Endothelial cell of umbilical vein (primary cell): Measurements from ENCODE around the gene PTRHD1. TPM values are rescaled to one million over a fixed set of nuclear protein-coding genes. Genes with fewer than 3 reads are reported as not detected.

ENCODE experiments used
- BruUV-seq: library from RNA; stranded (reverse); fragments of 400-500 nt; replicated peaks from 2 replicates; lab custom pipeline; 2021; lab: Mats Ljungman, UMichigan
- CTCF ChIA-PET: fragments of 300-600, 350-600 bp; sonication (Branson Sonifier 250); formaldehyde crosslinking; loops from one replicate; lab custom pipeline; 2021; ENCODE audit warnings: antibody characterized with exemption, inconsistent platforms; lab: Charles Lee
- POLR2A ChIA-PET: fragments of 300-600, 350-600 bp; sonication (Branson Sonifier 250); formaldehyde crosslinking; loops from one replicate; lab custom pipeline; 2021; ENCODE audit warnings: antibody characterized with exemption, inconsistent platforms; lab: Charles Lee
- DNase-seq: peaks from one replicate; pipeline ENCODE4 v3.0.0-alpha.2; 2011; ENCODE audit warnings: low read depth, low spot score
- FAIRE-seq: peaks from 2 replicates; lab custom pipeline; 2011; peaks lifted over from hg19 to GRCh38; lab: Jason Lieb, UNC
- H2AFZ ChIP-seq: 2 replicates; pipeline ENCODE4 v1.6.0; 2012; ENCODE audit warnings: low read depth, low read length, control low read depth, inconsistent platforms
- H3K27ac ChIP-seq: 2 replicates; pipeline ENCODE4 v1.5.1; 2011; ENCODE audit warnings: low read depth, mild to moderate bottlenecking, control low read depth, low read length, moderate library complexity; ENCODE audit not compliant: insufficient read depth
- H3K27me3 ChIP-seq, 2 experiments: 2 replicates each; pipeline versions ENCODE4 v1.6.0 to v1.6.1; 2011; ENCODE audit warnings: low read length in 2 of 2, mixed read lengths in 1 of 2; ENCODE audit not compliant: control insufficient read depth in 2 of 2, insufficient read depth in 2 of 2
- H3K36me3 ChIP-seq, 2 experiments: 2 replicates in 1 of 2; 3 replicates in 1 of 2; pipeline ENCODE4 v1.5.1; 2011; ENCODE audit warnings: low read length in 2 of 2, mild to moderate bottlenecking in 1 of 2, moderate library complexity in 1 of 2; ENCODE audit not compliant: control insufficient read depth in 2 of 2, insufficient read depth in 2 of 2; ENCODE audit errors: extremely low read depth in 1 of 2
- H3K4me1 ChIP-seq: 3 replicates; pipeline ENCODE4 v1.5.1; 2011; ENCODE audit warnings: mild to moderate bottlenecking, low read length; ENCODE audit not compliant: control insufficient read depth, insufficient read depth; ENCODE audit errors: extremely low read depth
- H3K4me2 ChIP-seq: 2 replicates; pipeline ENCODE4 v1.6.1; 2011; ENCODE audit warnings: low read length, control low read depth, mixed read lengths; ENCODE audit not compliant: insufficient read depth
- H3K4me3 ChIP-seq, 3 experiments: fragments of 200-600 bp in 1 of 3; sonication (generic), shearing (Covaris generic) in 1 of 3; replicated peaks in 1 of 3; 2 replicates each; pipeline ENCODE4 v1.5.1; 2011 to 2016; ENCODE audit warnings: control low read depth in 3 of 3, low read length in 3 of 3, mild to moderate bottlenecking in 2 of 3, inconsistent platforms in 1 of 3, low read depth in 1 of 3, moderate library complexity in 1 of 3; ENCODE audit not compliant: insufficient read depth in 1 of 3
- H3K79me2 ChIP-seq: 2 replicates; pipeline ENCODE4 v1.6.0; 2012; ENCODE audit warnings: low read length, inconsistent platforms; ENCODE audit not compliant: control insufficient read depth, insufficient read depth
- H3K9ac ChIP-seq: replicated peaks from 2 replicates; pipeline ENCODE3; 2011; ENCODE audit warnings: low read length, control low read depth; ENCODE audit not compliant: insufficient read depth; ENCODE audit errors: extremely low read depth
- H3K9me1 ChIP-seq: replicated peaks from 3 replicates; pipeline ENCODE4 v1.6.0; 2011; ENCODE audit warnings: mild to moderate bottlenecking, low read length; ENCODE audit not compliant: control insufficient read depth, insufficient read depth; ENCODE audit errors: extremely low read depth
- H3K9me3 ChIP-seq: replicated peaks from 2 replicates; pipeline ENCODE4 v1.5.1; 2012; ENCODE audit warnings: low read length, inconsistent platforms; ENCODE audit not compliant: control insufficient read depth, insufficient read depth
- H4K20me1 ChIP-seq: replicated peaks from 2 replicates; pipeline ENCODE3; 2011; ENCODE audit warnings: mild to moderate bottlenecking, low read length; ENCODE audit not compliant: control insufficient read depth, insufficient read depth; ENCODE audit errors: extremely low read depth
- EZH2 ChIP-seq: IDR thresholded peaks from 2 replicates; pipeline ENCODE4 v1.6.1; 2012; ENCODE audit warnings: borderline replicate concordance, low read depth, mild to moderate bottlenecking, moderate library complexity, low read length, inconsistent platforms; ENCODE audit not compliant: severe bottlenecking
- FOS ChIP-seq: IDR thresholded peaks from 2 replicates; pipeline ENCODE4 v1.6.1; 2011; ENCODE audit warnings: mild to moderate bottlenecking, low read length, moderate library complexity, borderline replicate concordance; ENCODE audit not compliant: insufficient read depth
- GATA2 ChIP-seq: IDR thresholded peaks from 2 replicates; pipeline ENCODE4 v1.7.0; 2011; ENCODE audit warnings: low read depth, mild to moderate bottlenecking, moderate library complexity, mixed read lengths, low read length; ENCODE audit not compliant: insufficient read length, insufficient read depth
- JUN ChIP-seq: IDR thresholded peaks from 2 replicates; pipeline ENCODE4 v1.6.1; 2011; ENCODE audit warnings: borderline replicate concordance, low read depth; ENCODE audit not compliant: insufficient read length, insufficient read depth
- MYC ChIP-seq: IDR thresholded peaks from one replicate; pipeline ENCODE4 v1.6.1; 2011; ENCODE audit warnings: mild to moderate bottlenecking, low read depth, low read length
- POLR2A ChIP-seq: IDR thresholded peaks from 2 replicates; pipeline ENCODE4 v1.6.1; 2012; ENCODE audit warnings: low read depth, mild to moderate bottlenecking, control low read depth, low read length
- POLR2AphosphoS5 ChIP-seq: IDR thresholded peaks from 2 replicates; pipeline ENCODE4 v1.6.1; 2012; ENCODE audit warnings: low read depth, mild to moderate bottlenecking, control low read depth, low read length, moderate library complexity; ENCODE audit not compliant: insufficient read depth
- dilution Hi-C: fragments of 300-500 bp; cut with MboI; formaldehyde crosslinking; loops from one replicate; pipeline ENCODE4 v1.15.0; 2019; ENCODE audit warnings: low sequenced_read_pairs; ENCODE audit not compliant: extremely low pct_ligation_motif_present
- intact Hi-C: fragments of 100-400 bp; cut with micrococcal nuclease; formaldehyde crosslinking; loops from one replicate; pipeline ENCODE4 v1.10.0; 2022
- polyA plus RNA-seq, 4 experiments: library from polyadenylated mRNA; depleted of rRNA in 3 of 4; stranded (reverse) in 3 of 4; unstranded in 1 of 4; fragments of >200 nt; gene quantifications; 2 replicates each; pipeline versions ENCODE4 v1.2.1 to v1.2.3, GENCODE V29; 2011 to 2012; ENCODE audit warnings: missing spikeins in 1 of 4
- total RNA-seq: library from RNA; stranded (reverse); gene quantifications from 2 replicates; pipeline ENCODE4 v1.2.3, GENCODE V29; 2021
- TF ChIP-seq, protein P1 (sequence below): IDR thresholded peaks from 2 replicates; pipeline ENCODE4 v1.6.1; 2011; ENCODE audit not compliant: insufficient read depth, insufficient read length
- TF ChIP-seq, protein P2 (sequence below), 2 donors: IDR thresholded peaks; 1 replicate in 1 of 2; 2 replicates in 1 of 2; pipeline ENCODE4 v1.5.1; 2011; ENCODE audit warnings: low read length in 2 of 2, mild to moderate bottlenecking in 2 of 2, moderate library complexity in 2 of 2, control low read depth in 1 of 2, inconsistent platforms in 1 of 2, low read depth in 1 of 2; ENCODE audit not compliant: insufficient read depth in 1 of 2; ENCODE audit errors: extremely low read depth in 1 of 2

The PTRHD1 gene
- total and polyA plus RNA-seq, 2 donors (not counting 3 experiments of a cell fraction or from before 2014, with no cell fraction given) = 41.1 to 68.8 TPM

DNA sequence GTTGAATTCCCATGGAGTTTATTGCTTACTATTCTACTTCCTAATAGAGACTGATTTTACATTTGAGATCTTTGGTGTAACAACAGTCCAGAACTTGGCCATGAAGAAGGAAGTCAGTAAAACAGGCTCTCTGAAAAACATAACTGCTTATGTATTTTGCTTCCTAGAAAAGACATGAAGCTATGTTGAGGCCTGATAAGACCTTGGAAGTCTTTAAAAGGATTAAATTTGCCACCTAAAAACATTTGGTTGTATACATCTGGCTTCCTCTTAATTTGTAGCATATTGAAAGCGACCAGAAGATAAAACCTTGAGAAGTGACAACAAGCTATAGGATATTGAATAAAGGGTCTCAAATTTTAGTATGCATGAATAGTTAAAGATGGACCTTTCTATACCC lies 36.4 kb downstream of the PTRHD1 start:
- H3K9ac ChIP-seq = no peak overlapping the region
- H4K20me1 ChIP-seq = no peaks in the 10 kb centered on the region
- no peak overlapping the region for H3K4me2 ChIP-seq
- H3K27ac ChIP-seq = no peak overlapping the region
- no peaks in the 10 kb centered on the region for H3K4me1 ChIP-seq
- TF ChIP-seq, protein P1, sequence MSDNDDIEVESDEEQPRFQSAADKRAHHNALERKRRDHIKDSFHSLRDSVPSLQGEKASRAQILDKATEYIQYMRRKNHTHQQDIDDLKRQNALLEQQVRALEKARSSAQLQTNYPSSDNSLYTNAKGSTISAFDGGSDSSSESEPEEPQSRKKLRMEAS = no peak
- TF ChIP-seq JUN = no peak
- TF ChIP-seq EZH2 = no peak
- TF ChIP-seq MYC = no peak
- no peak for TF ChIP-seq FOS
- TF ChIP-seq, protein P2, sequence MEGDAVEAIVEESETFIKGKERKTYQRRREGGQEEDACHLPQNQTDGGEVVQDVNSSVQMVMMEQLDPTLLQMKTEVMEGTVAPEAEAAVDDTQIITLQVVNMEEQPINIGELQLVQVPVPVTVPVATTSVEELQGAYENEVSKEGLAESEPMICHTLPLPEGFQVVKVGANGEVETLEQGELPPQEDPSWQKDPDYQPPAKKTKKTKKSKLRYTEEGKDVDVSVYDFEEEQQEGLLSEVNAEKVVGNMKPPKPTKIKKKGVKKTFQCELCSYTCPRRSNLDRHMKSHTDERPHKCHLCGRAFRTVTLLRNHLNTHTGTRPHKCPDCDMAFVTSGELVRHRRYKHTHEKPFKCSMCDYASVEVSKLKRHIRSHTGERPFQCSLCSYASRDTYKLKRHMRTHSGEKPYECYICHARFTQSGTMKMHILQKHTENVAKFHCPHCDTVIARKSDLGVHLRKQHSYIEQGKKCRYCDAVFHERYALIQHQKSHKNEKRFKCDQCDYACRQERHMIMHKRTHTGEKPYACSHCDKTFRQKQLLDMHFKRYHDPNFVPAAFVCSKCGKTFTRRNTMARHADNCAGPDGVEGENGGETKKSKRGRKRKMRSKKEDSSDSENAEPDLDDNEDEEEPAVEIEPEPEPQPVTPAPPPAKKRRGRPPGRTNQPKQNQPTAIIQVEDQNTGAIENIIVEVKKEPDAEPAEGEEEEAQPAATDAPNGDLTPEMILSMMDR (IDR thresholded peaks at IDR 0.05; ENCODE audit: extremely low read depth in 1 of 2, insufficient read depth in 1 of 2, low read depth in 1 of 2, low read length in 2 of 2) = no peak
- no peak for TF ChIP-seq POLR2AphosphoS5
- TF ChIP-seq GATA2 = no peak
- no peak for TF ChIP-seq POLR2A
- no peak overlapping the region for H2AFZ ChIP-seq
- CTCF ChIA-PET = no interaction called here
- dilution Hi-C loops = no loop called here
- intact Hi-C loops = no loop called here
- H3K9me3 ChIP-seq = no peaks in the 10 kb centered on the region
- no peaks in the 10 kb centered on the region for H3K9me1 ChIP-seq
- FAIRE-seq (no peak), DNase-seq (no peak)
- no peaks in the 10 kb centered on the region for H3K79me2 ChIP-seq
- no TSS peak for BruUV-seq
- no peaks in the 10 kb centered on the region for H3K27me3 ChIP-seq
- POLR2A ChIA-PET = no interaction called here
- H3K36me3 ChIP-seq = peaks cover 0 to 7% of the 10 kb centered on the region in 2 experiments
- no peak overlapping the region for H3K4me3 ChIP-seq
